Measurements from ENCODE around the gene HECW1. TPM values are rescaled to one million over a fixed set of nuclear protein-coding genes. Genes with fewer than 3 reads are reported as not detected.
A peak's percentile ranks its signal among the peaks of the same experiment; 100 is the strongest.

Gene HECW1
- total and polyA plus RNA-seq, 10 of the 15 experiments (the other 5 are each of a cell fraction or from before 2014, with no cell fraction given), result under 0.01 to 0.31 (median 0.04) TPM; not detected in 3

DNA sequence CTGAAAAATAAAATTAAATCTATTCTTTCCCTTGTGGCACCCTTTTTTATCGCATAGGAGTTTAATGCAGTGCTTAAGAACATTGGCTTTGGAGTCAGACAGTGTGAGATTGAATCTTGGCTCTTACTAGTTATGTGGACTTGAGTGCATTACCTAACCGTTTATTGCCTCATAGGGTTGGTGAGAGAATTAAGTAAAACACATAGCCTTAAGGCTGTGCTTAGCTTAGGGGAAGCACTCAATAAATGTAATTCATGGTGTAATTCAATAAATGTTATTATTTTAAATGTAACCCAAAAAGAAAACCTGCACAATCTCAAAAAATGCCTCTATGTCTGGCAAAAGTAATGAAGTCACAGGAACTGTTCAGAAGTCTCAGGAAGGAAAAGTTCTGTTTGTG lies 473.1 kb downstream of the HECW1 start:
- no peak for FAIRE-seq
- 0% methylated on average over 2 of the region's 2 CpGs for WGBS (ENCODE audit: insufficient coverage, insufficient replicate concordance, low lambda C conversion rate, missing lambda C conversion rate)
- ChIA-PET POLR2A (interaction anchor here (0.7 to 9.8 kb wide), 12 partner anchors 28 to 254 kb away, joined by 3 to 138 read pairs (median 4); partner anchors contain the start of gene COA1), CTCF (interaction anchor here (0.7 to 12.5 kb wide), 12 partner anchors 20 to 253 kb away, joined by 3 to 183 read pairs (median 8); no protein-coding TSS in a partner anchor), RAD21 (ENCODE audit: unreplicated experiment) (interaction anchor here (0.8 to 12.2 kb wide), 14 partner anchors 9 to 252 kb away, joined by 3 to 516 read pairs (median 5); partner anchors contain the start of gene COA1), SMC1A (ENCODE audit: uncharacterized antibody, unreplicated experiment) (interaction anchor here (1.0 to 9.8 kb wide), 12 partner anchors 10 to 251 kb away, joined by 3 to 163 read pairs (median 8); partner anchors contain the start of gene COA1)
- Histone ChIP-seq H3K27me3 (replicated peaks in 1 of 2; ENCODE audit: control insufficient read depth in 2 of 2, insufficient read depth in 2 of 2, low read length in 1 of 2) (no peaks in the 10 kb centered on the region), H3K36me3 (ENCODE audit: control insufficient read depth in 2 of 2, insufficient read depth in 2 of 2, low read length in 1 of 2) (no peaks in the 10 kb centered on the region; a peak in 1 of 4 replicates), H4K20me1 (ENCODE audit: control insufficient read depth, insufficient read depth) (no peaks in the 10 kb centered on the region), H3K4me2 (ENCODE audit: control insufficient read depth, insufficient read depth) (peak overlapping the region; percentile 87), H3K27ac (ENCODE audit: control insufficient read depth, insufficient read depth) (peak overlapping the region; percentile 98), H3K4me3 (peak overlapping the region; percentile 84), H3K9me3 (replicated peaks; ENCODE audit: control insufficient read depth, insufficient read depth, low read length) (no peaks in the 10 kb centered on the region), H3K9ac (ENCODE audit: control insufficient read depth, insufficient read depth, low read length) (peak overlapping the region; percentile 78), H2AFZ (ENCODE audit: control insufficient read depth, low read depth, low read length) (no peak overlapping the region), H3K79me2 (ENCODE audit: control insufficient read depth, insufficient read depth, low read length) (peaks cover 77% of the 10 kb centered on the region), H3K4me1 (ENCODE audit: control insufficient read depth, insufficient read depth, low read length) (peaks cover 27% of the 10 kb centered on the region)
- ATAC-seq, result no peak
- DNase-seq (ENCODE audit: low read depth, low spot score), result no peak
- in situ Hi-C loops (cut with MboI) (loop anchor here (10.0 kb wide), 1 partner anchor 109 kb away; no protein-coding TSS in a partner anchor), intact Hi-C loops (cut with micrococcal nuclease; ENCODE audit: unreplicated experiment) (loop anchor here (5.0 kb wide), 1 partner anchor 653 kb away; the partner anchor contains the start of genes MRPL32 and PSMA2)
- BruUV-seq (replicated peaks), result no TSS peak
- no peak for TF ChIP-seq NFXL1 (IDR thresholded peaks at IDR 0.05; ENCODE audit: borderline replicate concordance)
- TF ChIP-seq GATAD2B (conservative IDR thresholded peaks at IDR 0.05; ENCODE audit: low read depth), result no peak
- TF ChIP-seq TCF12 (IDR thresholded peaks at IDR 0.05; ENCODE audit: low read depth, low read length), result no peak
- no peak for TF ChIP-seq TCF7 (IDR thresholded peaks at IDR 0.05; ENCODE audit: borderline replicate concordance)
- TF ChIP-seq MEF2A (IDR thresholded peaks at IDR 0.05; ENCODE audit: insufficient read depth, low read depth, low read length), result no peak
- TF ChIP-seq ATF7 (IDR thresholded peaks at IDR 0.05; ENCODE audit: low read depth), result peak; percentile 38; the same call in 1 of the 2 replicates
- no peak for TF ChIP-seq FOS (IDR thresholded peaks at IDR 0.05; ENCODE audit: borderline replicate concordance, extremely low read depth, insufficient read length)
- no peak for TF ChIP-seq SPI1 (IDR thresholded peaks at IDR 0.05; ENCODE audit: borderline replicate concordance, insufficient read depth, low read depth, low read length)
- TF ChIP-seq ESRRA (IDR thresholded peaks at IDR 0.05; ENCODE audit: low read length), result no peak

Measured in GM12878 (cell line).